ENCODE results near the gene RYR2. TPM values are rescaled to one million over a fixed set of nuclear protein-coding genes. Genes with fewer than 3 reads are reported as not detected.
"Not testable (repeated sequence)": the region's sequence is repeated elsewhere in the genome, so short reads cannot be mapped to it uniquely, and the experiment has no call there.

Gene RYR2
- total and polyA plus RNA-seq, 7 donors: under 0.01 to 22.4 (median 6.1) TPM

- H3K9me3 ChIP-seq: no peaks in the 10 kb centered on the region
- no peak overlapping the region for H3K27ac ChIP-seq
- DNase-seq: no peak
- intact Hi-C loops (cut with DNase I): no loop called here
- no peak overlapping the region for H3K4me3 ChIP-seq
- TF ChIP-seq CTCF (IDR thresholded peaks at IDR 0.05): no peak
- TF ChIP-seq POLR2AphosphoS5 (IDR thresholded peaks at IDR 0.05): no peak
- no peak for TF ChIP-seq EP300 (IDR thresholded peaks at IDR 0.05)
- no peak for TF ChIP-seq POLR2A (IDR thresholded peaks at IDR 0.05)
- no peaks in the 10 kb centered on the region for H3K36me3 ChIP-seq
- no peaks in the 10 kb centered on the region for H3K4me1 ChIP-seq
- H3K27me3 ChIP-seq: no peaks in the 10 kb centered on the region
These were observed 541.8 kb downstream of the RYR2 start for GRCh38 chr1:237583756-237584155.

- intact Hi-C loops (cut with DNase I): no loop called here
- no peaks in the 10 kb centered on the region for H3K4me1 ChIP-seq
- no peak overlapping the region for H3K4me3 ChIP-seq
- DNase-seq: no peak
- no peaks in the 10 kb centered on the region for H3K36me3 ChIP-seq
- no peak overlapping the region for H3K27ac ChIP-seq
- WGBS, 2 donors: 92 to 95% methylated on average over 13 of the region's 13 CpGs
- H3K9me3 ChIP-seq: no peaks in the 10 kb centered on the region
- no peaks in the 10 kb centered on the region for H3K27me3 ChIP-seq
- no peak for TF ChIP-seq POLR2AphosphoS5 (IDR thresholded peaks at IDR 0.05)
- TF ChIP-seq POLR2A (IDR thresholded peaks at IDR 0.05): no peak
- TF ChIP-seq EP300 (IDR thresholded peaks at IDR 0.05): no peak
- TF ChIP-seq CTCF (IDR thresholded peaks at IDR 0.05): no peak
These were observed 548.4 kb downstream of the RYR2 start for GRCh38 chr1:237590386-237590785.

GRCh38 chr1:237591353-237591752 is 549.4 kb downstream of the RYR2 start:
- intact Hi-C loops (cut with DNase I): no loop called here
- WGBS, 2 donors: 73 to 83% methylated on average over 2 of the region's 2 CpGs
- no peak for TF ChIP-seq POLR2AphosphoS5 (IDR thresholded peaks at IDR 0.05)
- TF ChIP-seq POLR2A (IDR thresholded peaks at IDR 0.05): no peak
- no peak for TF ChIP-seq CTCF (IDR thresholded peaks at IDR 0.05)
- TF ChIP-seq EP300 (IDR thresholded peaks at IDR 0.05): no peak
- Histone ChIP-seq H3K4me3 (no peak overlapping the region), H3K9me3 (no peaks in the 10 kb centered on the region), H3K27ac (no peak overlapping the region), H3K36me3 (peaks cover 0 to 4% (median 0%) of the 10 kb centered on the region in 4 donors), H3K27me3 (no peaks in the 10 kb centered on the region), H3K4me1 (no peaks in the 10 kb centered on the region)
- no peak for DNase-seq

GRCh38 chr1:237603036-237603568 is 561.1 kb downstream of the RYR2 start:
- H3K27me3 ChIP-seq; H3K4me1 ChIP-seq; DNase-seq; H3K36me3 ChIP-seq; H3K9me3 ChIP-seq; H3K27ac ChIP-seq; intact Hi-C loops (cut with DNase I); H3K4me3 ChIP-seq: not testable (repeated sequence)
- WGBS, 2 donors: 81% methylated on average over 15 of the region's 15 CpGs

GRCh38 chr1:237608433-237608832 is 566.4 kb downstream of the RYR2 start:
- no peak for DNase-seq
- H3K27me3 ChIP-seq: no peaks in the 10 kb centered on the region
- intact Hi-C loops (cut with DNase I): no loop called here
- H3K36me3 ChIP-seq: peaks cover 0 to 3% (median 0%) of the 10 kb centered on the region in 4 donors
- TF ChIP-seq POLR2AphosphoS5 (IDR thresholded peaks at IDR 0.05) (no peak), EP300 (IDR thresholded peaks at IDR 0.05) (no peak), CTCF (IDR thresholded peaks at IDR 0.05) (no peak), POLR2A (IDR thresholded peaks at IDR 0.05) (no peak)
- no peaks in the 10 kb centered on the region for H3K4me1 ChIP-seq
- H3K9me3 ChIP-seq: no peaks in the 10 kb centered on the region
- no peak overlapping the region for H3K27ac ChIP-seq
- WGBS, 2 donors: 79 to 89% methylated on average over 3 of the region's 3 CpGs
- H3K4me3 ChIP-seq: no peak overlapping the region
